Measurements from ENCODE around the gene SHROOM3.

SHROOM3 gene

GRCh38 chr4:76624931-76625715, 190.1 kb downstream of the SHROOM3 start:
- no peak for DNase-seq (ENCODE audit: low read depth)

DNA sequence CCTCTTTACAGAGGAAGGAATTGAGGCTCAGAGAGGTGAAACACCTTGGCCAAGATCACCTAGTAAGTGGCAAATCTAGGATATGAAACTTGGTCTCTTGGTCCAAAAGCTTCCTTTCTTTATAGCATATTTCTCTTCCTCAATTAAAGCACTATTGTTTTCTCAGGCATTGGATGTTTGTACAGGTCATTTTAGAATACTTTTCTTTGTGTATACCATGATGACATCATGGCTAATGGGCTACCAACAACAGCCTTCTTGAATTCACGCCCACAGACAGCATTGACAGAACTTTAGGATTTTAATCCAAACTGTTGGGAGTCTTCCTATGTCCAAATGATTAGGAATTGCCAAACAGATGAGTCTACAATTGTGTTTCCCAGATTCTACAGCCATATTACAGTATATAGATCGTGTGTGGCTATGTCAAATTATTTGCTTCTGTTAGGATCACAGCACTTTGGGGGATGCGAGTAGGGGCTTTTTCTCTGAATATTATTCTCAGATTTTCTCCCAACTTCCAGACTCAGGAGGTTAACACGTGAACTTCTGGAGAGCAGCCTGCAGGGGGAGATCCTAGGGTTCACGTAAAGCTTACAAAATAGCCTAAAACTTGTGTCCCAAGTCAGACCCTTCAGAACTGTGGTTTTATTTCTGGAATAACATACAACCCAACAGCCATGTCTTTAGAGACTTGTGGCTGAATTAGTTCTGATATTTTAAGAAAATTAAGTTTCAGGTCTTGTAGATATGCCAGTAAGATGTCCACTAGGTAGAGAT, 191.8 kb downstream of the SHROOM3 start:
- DNase-seq (ENCODE audit: low read depth): no peak

DNA sequence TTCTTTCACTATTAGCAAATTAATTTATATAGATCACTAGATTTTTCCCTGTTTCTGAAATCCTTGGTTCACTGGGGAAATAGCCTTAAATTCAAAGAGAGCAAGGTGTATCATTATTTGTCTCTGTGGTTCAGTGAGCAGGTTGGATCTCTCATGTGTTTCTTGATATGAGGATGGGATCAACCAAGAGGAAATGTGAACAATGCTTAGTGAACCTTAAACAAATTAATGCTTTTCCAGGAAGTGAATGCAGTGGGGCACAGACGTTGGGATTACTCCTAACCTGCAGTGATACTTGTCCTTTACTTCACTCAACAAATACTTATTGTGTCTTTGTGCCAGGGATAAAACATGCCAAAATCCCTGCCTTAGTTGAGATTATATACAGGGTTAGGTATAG, 193.2 kb downstream of the SHROOM3 start:
- DNase-seq (ENCODE audit: low read depth): no peak

DNA sequence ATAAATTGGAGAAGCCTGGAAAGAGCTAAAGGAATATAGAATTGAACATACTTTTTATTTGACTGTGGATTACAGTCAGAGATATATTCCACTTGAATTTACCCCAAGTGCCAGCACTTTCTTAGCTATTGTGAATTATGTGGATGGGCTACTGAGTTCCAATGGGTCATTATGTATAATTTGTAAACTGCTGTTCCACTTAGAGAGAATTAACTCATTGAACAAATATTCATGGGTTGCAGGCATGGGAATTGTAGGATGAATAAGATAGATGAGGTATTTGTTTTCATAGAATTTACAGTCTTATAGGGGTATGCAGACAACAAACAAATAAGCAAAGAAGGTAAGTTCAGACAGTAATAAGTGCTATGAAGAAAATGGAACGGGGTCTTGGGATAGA, 195.7 kb downstream of the SHROOM3 start:
- DNase-seq (ENCODE audit: low read depth): no peak

- no peak for DNase-seq (ENCODE audit: low read depth)
Observed at GRCh38 chr4:76634220-76634619, 199.2 kb downstream of the SHROOM3 start.

DNA sequence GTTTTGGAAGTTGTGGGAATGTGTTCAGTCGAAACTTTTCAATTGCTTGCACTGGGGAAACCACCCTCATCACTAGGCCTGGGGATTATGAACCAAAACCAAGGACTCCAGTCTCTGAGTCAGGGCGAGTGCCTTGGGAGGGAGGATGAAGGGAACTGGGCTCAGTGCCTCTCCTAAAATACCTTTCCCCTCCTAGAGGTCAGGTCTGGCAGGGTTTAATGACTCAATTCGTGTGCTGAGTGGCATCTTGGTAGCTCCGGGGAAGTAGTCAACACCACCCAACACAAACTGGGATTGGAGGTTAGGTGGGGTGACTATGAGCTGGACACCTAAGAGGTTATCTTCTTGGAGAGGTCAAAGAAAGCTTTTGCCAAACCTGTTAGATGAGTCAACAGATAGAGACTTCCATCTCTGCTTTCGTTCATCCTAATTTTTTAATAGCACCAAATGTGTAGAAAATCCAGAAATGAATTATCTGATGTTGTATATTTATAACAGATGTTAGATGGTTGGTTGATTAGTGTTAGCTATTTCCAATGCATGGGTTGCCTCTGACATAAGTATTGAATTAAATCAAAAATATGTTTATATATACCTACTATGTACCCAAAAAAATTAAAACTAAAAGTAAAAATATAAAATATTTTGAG, 202.8 kb downstream of the SHROOM3 start:
- no peak for DNase-seq (ENCODE audit: low read depth)

GRCh38 chr4:76639288-76639687, 204.3 kb downstream of the SHROOM3 start:
- no peak for DNase-seq (ENCODE audit: low read depth)

- DNase-seq (ENCODE audit: low read depth): no peak
Observed at GRCh38 chr4:76640353-76640910, 205.4 kb downstream of the SHROOM3 start.

DNA sequence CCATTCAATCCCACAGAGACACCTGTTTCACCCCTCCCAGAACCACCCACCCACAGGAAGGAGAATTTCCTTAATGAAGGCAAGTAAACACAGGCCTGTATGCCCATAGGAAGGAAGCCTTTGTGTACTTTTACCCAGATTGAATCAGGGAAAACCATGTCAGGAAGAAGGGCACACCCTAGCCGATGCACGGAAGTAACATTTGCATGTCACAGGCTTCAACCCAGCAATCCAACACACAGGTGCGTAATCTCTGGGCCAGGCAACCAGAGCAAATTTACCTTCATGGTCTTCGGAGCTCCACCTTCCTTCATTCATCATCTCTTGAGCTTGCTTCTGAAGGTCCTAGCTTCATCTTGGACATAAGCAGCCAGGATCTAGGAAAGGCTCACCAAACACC, 206.3 kb downstream of the SHROOM3 start:
- no peak for DNase-seq (ENCODE audit: low read depth)

GRCh38 chr4:76641758-76642157, 206.7 kb downstream of the SHROOM3 start:
- no peak for DNase-seq (ENCODE audit: low read depth)

- no peak for DNase-seq (ENCODE audit: low read depth)
Observed at GRCh38 chr4:76644831-76645485, 209.9 kb downstream of the SHROOM3 start.

- no peak for DNase-seq (ENCODE audit: low read depth)
Observed at GRCh38 chr4:76649086-76649485, 214.1 kb downstream of the SHROOM3 start.

GRCh38 chr4:76651616-76652015, 216.6 kb downstream of the SHROOM3 start:
- no peak for DNase-seq (ENCODE audit: low read depth)

DNA sequence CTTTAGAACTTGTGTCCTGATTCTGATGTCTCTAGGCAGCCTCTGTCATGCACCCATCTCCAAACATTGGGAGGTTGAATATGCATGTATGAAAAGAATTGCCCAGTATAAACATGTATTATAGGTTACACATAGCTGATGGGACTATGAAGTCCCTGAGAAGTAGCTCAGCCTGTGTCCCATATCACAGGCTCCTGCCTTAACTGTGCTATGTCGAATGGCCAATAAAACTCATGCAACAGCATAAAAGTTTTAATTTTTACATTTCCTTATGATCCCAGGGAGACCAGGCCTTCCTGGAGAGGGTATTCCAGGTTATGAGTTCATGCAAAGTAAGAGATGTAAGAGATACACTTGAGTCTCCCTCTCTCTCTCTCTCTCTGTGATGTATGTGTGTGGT, 217.4 kb downstream of the SHROOM3 start:
- DNase-seq (ENCODE audit: low read depth): no peak

DNA sequence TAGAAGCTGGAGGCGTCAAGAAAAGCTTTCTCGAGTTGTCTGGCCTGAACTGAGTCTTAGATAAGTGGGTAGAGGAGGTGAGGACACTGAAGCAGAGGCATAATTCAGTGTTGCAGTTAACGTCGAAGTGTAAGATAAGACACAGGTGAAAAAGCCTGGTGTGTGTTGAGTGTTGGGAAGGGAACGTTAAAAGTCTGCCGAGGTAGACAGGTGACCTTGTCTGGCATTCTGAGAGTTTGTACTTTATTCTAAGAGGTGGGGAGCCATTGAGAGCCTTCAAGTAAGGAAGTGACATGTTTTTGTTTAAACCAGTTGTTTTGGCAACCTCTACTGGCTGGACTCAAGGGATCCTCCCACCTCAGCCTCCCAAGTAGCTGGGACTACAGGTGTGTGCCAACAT, 219.1 kb downstream of the SHROOM3 start:
- no peak for DNase-seq (ENCODE audit: low read depth)

DNA sequence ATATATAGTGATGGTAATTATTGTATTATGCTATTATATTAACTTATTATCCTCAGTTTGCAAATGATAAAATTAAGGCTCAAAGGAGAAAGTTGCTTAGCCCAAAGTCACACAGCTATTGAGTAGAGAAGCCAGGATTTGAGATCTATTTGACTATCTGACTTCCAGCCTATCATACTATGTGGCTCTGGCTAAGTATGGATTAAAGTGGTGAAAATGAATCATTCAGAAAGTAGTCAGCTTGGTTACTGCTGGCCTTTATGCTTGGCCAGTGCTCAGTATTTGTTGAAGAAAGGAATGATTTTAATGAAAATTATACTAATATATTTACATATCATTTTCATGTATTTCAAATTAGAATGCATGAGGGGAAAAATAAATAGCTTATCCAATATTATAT, 219.8 kb downstream of the SHROOM3 start:
- peak; percentile 35 for DNase-seq (ENCODE audit: low read depth)

DNA sequence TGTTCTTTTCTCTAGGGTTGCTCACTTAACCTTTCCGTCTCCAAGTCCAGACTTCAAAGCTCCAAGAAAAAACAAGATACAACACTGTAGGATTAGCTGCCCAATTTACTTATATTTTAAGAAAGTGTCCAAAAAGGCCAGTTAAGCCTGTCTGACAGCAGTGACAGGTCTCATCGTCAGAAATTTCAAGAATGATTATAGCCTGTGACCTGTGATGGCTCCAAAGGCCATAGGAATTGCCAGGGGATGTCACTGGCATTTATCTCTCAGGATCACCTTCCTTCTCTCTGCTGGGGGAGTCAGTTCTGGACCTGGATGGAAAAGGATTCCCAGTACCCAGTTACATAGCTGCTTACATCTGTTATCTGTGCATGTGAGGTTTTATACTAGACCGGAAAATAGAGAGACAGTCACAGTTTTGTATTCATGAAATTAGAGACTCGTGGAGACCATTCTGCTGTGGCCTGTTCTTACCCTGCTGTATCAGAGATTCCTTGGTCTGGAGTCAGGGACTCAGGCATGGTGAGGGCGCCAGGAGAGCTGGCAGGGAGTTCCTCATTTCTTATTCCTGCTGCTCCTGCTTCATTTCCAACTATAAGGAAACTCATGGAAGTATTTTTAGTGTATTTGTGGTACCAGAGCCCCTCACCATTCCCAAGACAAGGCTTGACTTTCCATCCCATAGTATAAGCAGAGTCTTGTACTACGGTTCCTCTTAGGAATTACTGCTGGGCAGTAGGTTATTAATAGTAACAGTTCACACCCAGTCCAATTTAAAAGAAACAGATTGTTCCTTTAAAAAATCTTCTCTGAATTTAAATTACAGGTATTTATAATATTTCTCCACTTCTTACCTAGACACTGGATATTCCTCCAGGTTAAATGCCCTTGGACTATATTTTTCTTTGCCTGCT, 220.8 kb downstream of the SHROOM3 start:
- no peak for DNase-seq (ENCODE audit: low read depth)

DNA sequence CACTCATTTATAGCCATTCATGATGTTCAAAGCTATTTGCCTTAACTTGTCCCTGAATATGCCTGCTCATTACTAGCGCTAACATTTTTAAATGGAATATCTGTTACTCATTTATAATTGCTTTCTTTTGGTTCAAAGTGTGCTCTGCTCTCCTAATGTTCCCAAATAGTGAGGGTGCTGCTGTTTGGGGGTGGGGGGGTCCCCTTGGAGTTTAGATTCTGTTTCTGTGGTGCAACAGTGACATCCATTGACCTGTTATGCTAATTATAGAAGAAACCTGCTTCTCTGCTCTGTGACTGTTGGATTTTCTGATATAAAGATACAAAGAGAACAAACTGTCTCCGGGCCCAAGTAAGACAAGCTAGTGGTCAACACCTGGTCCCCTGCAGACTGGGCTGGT, 222.4 kb downstream of the SHROOM3 start:
- no peak for DNase-seq (ENCODE audit: low read depth)

- peak; percentile 59 for DNase-seq (ENCODE audit: low read depth)
Observed at GRCh38 chr4:76658231-76659102, 223.4 kb downstream of the SHROOM3 start.

DNA sequence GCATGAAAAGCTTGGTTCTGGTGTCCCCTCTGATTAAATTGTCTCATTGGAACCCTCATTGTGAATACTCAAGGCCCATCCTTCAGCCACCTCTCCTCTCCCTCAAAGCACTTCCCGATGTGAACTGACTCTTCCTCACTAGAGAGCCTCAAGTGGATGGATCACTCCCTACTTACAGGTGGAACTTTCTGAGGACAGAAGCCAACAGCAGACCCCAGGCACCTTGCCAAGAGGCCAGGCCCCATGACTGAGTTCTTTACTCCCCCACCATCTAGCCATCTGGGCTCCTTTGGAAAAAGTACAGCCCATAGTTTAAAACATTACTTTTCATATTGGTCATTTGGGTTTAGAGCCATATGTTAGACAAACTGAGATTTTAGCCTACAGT, 224.1 kb downstream of the SHROOM3 start:
- DNase-seq (ENCODE audit: low read depth): no peak
